K562 (cell line): ENCODE measurements around the gene ACKR2. TPM values are rescaled to one million over a fixed set of nuclear protein-coding genes. Genes with fewer than 3 reads are reported as not detected.

ENCODE experiments used
- ATAC-seq: fragments of 200-7000 bp; cut with Tn5 transposase; 3 replicates; pipeline ENCODE4 v1.9.1; 2020; ENCODE audit warnings: moderate library complexity
- BruUV-seq: library from RNA; stranded (reverse); fragments of 400-500 nt; replicated peaks from 2 replicates; lab custom pipeline; 2021; lab: Mats Ljungman, UMichigan
- CTCF ChIA-PET: fragments of 300-600 bp; formaldehyde crosslinking; extraction: SDS; loops from one replicate; lab custom pipeline; 2021; ENCODE audit warnings: low intra/inter-chr PET ratio; lab: Yijun Ruan, JAX
- POLR2A ChIA-PET: fragments of 300-600, 350-650 bp; sonication (Branson Sonifier 250); formaldehyde crosslinking; extraction: SDS; loops from one replicate; lab custom pipeline; 2021; ENCODE audit warnings: antibody characterized with exemption, inconsistent platforms; lab: Yijun Ruan, JAX
- DNase-seq, 4 experiments: peaks; one replicate each; pipeline versions ENCODE4 v3.0.0 to v3.0.0-alpha.2; 2011 to 2018; ENCODE audit warnings: low spot score in 3 of 4, mixed read lengths in 3 of 4; ENCODE audit errors: extremely low read depth in 1 of 4
- FAIRE-seq: peaks from 2 replicates; lab custom pipeline; 2011; peaks lifted over from hg19 to GRCh38; lab: Jason Lieb, UNC
- H2AFZ ChIP-seq: 2 replicates; pipeline ENCODE4 v1.6.0; 2011; ENCODE audit warnings: low read depth, low read length, control low read depth, inconsistent platforms
- H3K27ac ChIP-seq: fragments of 200-600 bp; 3 replicates; pipeline ENCODE4 v1.8.0; 2011; ENCODE audit warnings: low read depth, mild to moderate bottlenecking, control low read depth, inconsistent platforms, low read length, moderate library complexity, mixed read lengths; ENCODE audit errors: extremely low read depth
- H3K27me3 ChIP-seq, 2 experiments: fragments of 300-600 bp in 1 of 2; 2 replicates in 1 of 2; 3 replicates in 1 of 2; pipeline versions ENCODE4 v1.6.0 to v1.8.0; 2011; ENCODE audit warnings: inconsistent platforms in 2 of 2, low read length in 2 of 2, mild to moderate bottlenecking in 1 of 2, mixed read lengths in 1 of 2, moderate library complexity in 1 of 2; ENCODE audit not compliant: control insufficient read depth in 2 of 2, insufficient read depth in 2 of 2
- H3K36me3 ChIP-seq: fragments of 300-600 bp; 3 replicates; pipeline ENCODE4 v1.8.0; 2011; ENCODE audit warnings: mild to moderate bottlenecking, low read length, inconsistent platforms; ENCODE audit not compliant: control insufficient read depth, insufficient read depth
- H3K4me1 ChIP-seq, 2 experiments: fragments of 200-600 bp in 1 of 2; replicated peaks in 1 of 2; 2 replicates in 1 of 2; 3 replicates in 1 of 2; pipeline versions ENCODE4 v1.5.1 to v1.8.0; 2011; ENCODE audit warnings: inconsistent platforms in 2 of 2, low read length in 2 of 2, mild to moderate bottlenecking in 1 of 2, mixed read lengths in 1 of 2, moderate library complexity in 1 of 2; ENCODE audit not compliant: control insufficient read depth in 2 of 2, insufficient read depth in 2 of 2
- H3K4me2 ChIP-seq: 2 replicates; pipeline ENCODE4 v1.6.1; 2011; ENCODE audit warnings: low read length, control low read depth, inconsistent platforms, mixed read lengths; ENCODE audit not compliant: insufficient read depth
- H3K4me3 ChIP-seq: fragments of 200-600 bp; sonication (generic), shearing (Covaris generic); 2 replicates; pipeline ENCODE4 v1.5.1; 2016; ENCODE audit warnings: control low read depth, inconsistent platforms
- H3K79me2 ChIP-seq: fragments of 200-600 bp; 3 replicates; pipeline ENCODE4 v1.8.0; 2011; ENCODE audit warnings: low read length, inconsistent platforms; ENCODE audit not compliant: control insufficient read depth, insufficient read depth
- H3K9ac ChIP-seq, 2 experiments: 2 replicates each; pipeline versions ENCODE4 v1.6.0 to v1.6.1; 2011; ENCODE audit warnings: low read depth in 2 of 2, low read length in 2 of 2, control low read depth in 1 of 2, inconsistent platforms in 1 of 2, mild to moderate bottlenecking in 1 of 2, mixed read lengths in 1 of 2; ENCODE audit not compliant: insufficient read depth in 1 of 2
- H3K9me1 ChIP-seq: one replicate; pipeline ENCODE4 v1.6.0; 2011; ENCODE audit warnings: inconsistent platforms, mild to moderate bottlenecking, low read length, moderate library complexity; ENCODE audit not compliant: control insufficient read depth, insufficient read depth
- H3K9me3 ChIP-seq: replicated peaks from 2 replicates; pipeline ENCODE4 v1.5.1; 2011; ENCODE audit warnings: low read depth, low read length, inconsistent platforms; ENCODE audit not compliant: control insufficient read depth, insufficient read depth
- H4K20me1 ChIP-seq: replicated peaks from 2 replicates; pipeline ENCODE4 v1.6.1; 2011; ENCODE audit warnings: low read length, inconsistent platforms, mixed read lengths; ENCODE audit not compliant: control insufficient read depth, insufficient read depth
- DEAF1 ChIP-seq: fragments of 450-650 bp; formaldehyde crosslinking; IDR thresholded peaks from 2 replicates; pipeline ENCODE4 v1.4.0; 2020; ENCODE audit warnings: mild to moderate bottlenecking, moderate library complexity
- PATZ1 ChIP-seq: fragments of 250-450 bp; sonication (Bioruptor Pico); IDR thresholded peaks from 2 replicates; pipeline ENCODE4 v1.5.0; 2020; ENCODE audit warnings: mild to moderate bottlenecking, borderline replicate concordance
- TRIM28 ChIP-seq: fragments of 450-650 bp; IDR thresholded peaks from 2 replicates; pipeline ENCODE4 v1.6.1; 2017
- ZNF12 ChIP-seq: sonication (generic); formaldehyde crosslinking; IDR thresholded peaks from 2 replicates; pipeline ENCODE4 v1.4.0; 2020; ENCODE audit warnings: mild to moderate bottlenecking, missing genetic modification reagents
- ZNF133 ChIP-seq: fragments of 250-450 bp; sonication (Bioruptor Pico); IDR thresholded peaks from 2 replicates; pipeline ENCODE4 v1.4.0; 2020; ENCODE audit warnings: mild to moderate bottlenecking
- WGBS: fragments of 100-300 bp; shearing (Covaris generic); methylation state at CpG from one replicate; pipeline ENCODE4 v1.1.6; 2016; ENCODE audit warnings: low coverage, mixed read lengths; ENCODE audit not compliant: insufficient coverage; ENCODE audit errors: missing lambda C conversion rate; 5-methylcytosine and 5-hydroxymethylcytosine counted together
- in situ Hi-C: fragments of 300-500 bp; cut with MboI; formaldehyde crosslinking; loops from 4 replicates; pipeline ENCODE4 v1.15.0; 2018; ENCODE audit warnings: inconsistent platforms, mixed read lengths
- intact Hi-C: fragments of 100-400 bp; cut with micrococcal nuclease; formaldehyde crosslinking; loops from 2 replicates; pipeline ENCODE4 v1.14.2; 2022
- polyA plus RNA-seq, 8 experiments: library from polyadenylated mRNA; depleted of rRNA in 4 of 8; stranded (reverse) in 5 of 8; unstranded in 3 of 8; fragments of >200 nt; fragmentation: Nextera tagmentation in 2 of 8; fragmentation: Illumina TruSeq in 1 of 8; extraction: Ambion mirVana in 2 of 8; extraction: Trizol in 1 of 8; gene quantifications; 2 replicates each; pipeline versions ENCODE4 v1.2.1 to v1.2.3, GENCODE V29; 2011 to 2014; ENCODE audit warnings: inconsistent platforms in 1 of 8, missing spikeins in 1 of 8
- total RNA-seq, 7 experiments: library from RNA; depleted of rRNA in 6 of 7; stranded (reverse); fragments of >200 nt in 6 of 7; fragmentation: Illumina TruSeq in 2 of 7; extraction: Trizol in 2 of 7; gene quantifications; 2 replicates each; pipeline versions ENCODE4 v1.2.1 to v1.2.3, GENCODE V29; 2011 to 2021; ENCODE audit warnings: low replicate concordance in 1 of 7
- TF ChIP-seq, protein P1 (sequence below): fragments of 450-650 bp; formaldehyde crosslinking; conservative IDR thresholded peaks from 2 replicates; pipeline ENCODE4 v1.4.0; 2022; ENCODE audit warnings: mild to moderate bottlenecking, missing genetic modification characterization
- TF ChIP-seq, protein P2 (sequence below): fragments of 250-450 bp; sonication (Bioruptor Pico); IDR thresholded peaks from 2 replicates; pipeline ENCODE4 v1.8.0; 2021; ENCODE audit warnings: borderline replicate concordance, mild to moderate bottlenecking, moderate library complexity; ENCODE audit not compliant: poor library complexity, severe bottlenecking

Gene ACKR2
- total and polyA plus RNA-seq, 9 of the 15 experiments (the other 6 are each of a cell fraction or from before 2014, with no cell fraction given): 0.03 to 0.69 (median 0.25) TPM; not detected in 1

GRCh38 chr3:42875325-42876151 lies 66.3 kb downstream of the ACKR2 start, which contains the start of gene CYP8B1:
Gene CYP8B1, minus strand, starts transcription at chr3:42875879. Its CDS starts 63 bp downstream, at chr3:42875816.
- ATAC-seq (no peak), FAIRE-seq (no peak), DNase-seq (no peak)
- Histone ChIP-seq H3K4me1 (peaks cover 0 to 3% of the 10 kb centered on the region in 2 experiments; a peak in 3 of 5 replicates), H3K9me1 (peaks cover 2% of the 10 kb centered on the region), H3K9ac (no peak within 1 kb of the TSS), H2AFZ (no peak within 1 kb of the TSS), H3K4me2 (no peak within 1 kb of the TSS), H4K20me1 (peaks cover 4% of the 10 kb centered on the region; the same call in 1 of the 2 replicates), H3K36me3 (no peaks in the 10 kb centered on the region), H3K9me3 (no peaks in the 10 kb centered on the region), H3K79me2 (no peaks in the 10 kb centered on the region), H3K27ac (no peak within 1 kb of the TSS), H3K4me3 (no peak within 1 kb of the TSS), H3K27me3 (peaks cover 30 to 60% of the 10 kb centered on the region in 2 experiments)
- TF ChIP-seq DEAF1 (CRISPR knock-in tag) (no peak), TRIM28 (no peak), ZNF133 (CRISPR knock-in tag) (no peak), PATZ1 (CRISPR knock-in tag) (no peak), ZNF12 (CRISPR knock-in tag) (no peak)
- TF ChIP-seq, protein P1, sequence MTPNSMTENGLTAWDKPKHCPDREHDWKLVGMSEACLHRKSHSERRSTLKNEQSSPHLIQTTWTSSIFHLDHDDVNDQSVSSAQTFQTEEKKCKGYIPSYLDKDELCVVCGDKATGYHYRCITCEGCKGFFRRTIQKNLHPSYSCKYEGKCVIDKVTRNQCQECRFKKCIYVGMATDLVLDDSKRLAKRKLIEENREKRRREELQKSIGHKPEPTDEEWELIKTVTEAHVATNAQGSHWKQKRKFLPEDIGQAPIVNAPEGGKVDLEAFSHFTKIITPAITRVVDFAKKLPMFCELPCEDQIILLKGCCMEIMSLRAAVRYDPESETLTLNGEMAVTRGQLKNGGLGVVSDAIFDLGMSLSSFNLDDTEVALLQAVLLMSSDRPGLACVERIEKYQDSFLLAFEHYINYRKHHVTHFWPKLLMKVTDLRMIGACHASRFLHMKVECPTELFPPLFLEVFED: no peak
- TF ChIP-seq, protein P2, sequence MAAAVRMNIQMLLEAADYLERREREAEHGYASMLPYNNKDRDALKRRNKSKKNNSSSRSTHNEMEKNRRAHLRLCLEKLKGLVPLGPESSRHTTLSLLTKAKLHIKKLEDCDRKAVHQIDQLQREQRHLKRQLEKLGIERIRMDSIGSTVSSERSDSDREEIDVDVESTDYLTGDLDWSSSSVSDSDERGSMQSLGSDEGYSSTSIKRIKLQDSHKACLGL (CRISPR knock-in tag): no peak
- under 1% methylated on average over 13 of the region's 13 CpGs for WGBS
- intact Hi-C loops (no loop called here), in situ Hi-C loops (loop anchor here (5.0 kb wide), 1 partner anchor 93 kb away; no protein-coding TSS in a partner anchor)
- CTCF ChIA-PET: no interaction called here
- no TSS peak for BruUV-seq
- POLR2A ChIA-PET: interaction anchor here (0.6 to 1.2 kb wide), 6 partner anchors 17 to 959 kb away, joined by 3 to 4 read pairs (median 4); no protein-coding TSS in a partner anchor
